ENCODE measurements around the gene TMEM165. TPM values are rescaled to one million over a fixed set of nuclear protein-coding genes. Genes with fewer than 3 reads are reported as not detected.

Gene TMEM165
- total and polyA plus RNA-seq, 2 donors from 2014 or later: 43.2 to 114 TPM

GRCh38 chr4:55398966-55399365, 3.2 kb downstream of the TMEM165 start:
- Histone ChIP-seq H3K4me3 (ENCODE audit: low read length in 3 of 3) (peak overlapping the region in 1 of 3 donors; percentile 28), H3K4me1 (ENCODE audit: control insufficient read depth in 2 of 3, insufficient read depth in 2 of 3, low read depth in 1 of 3, low read length in 3 of 3) (peaks cover 0 to 10% (median 10%) of the 10 kb centered on the region in 3 donors), H3K9me3 (ENCODE audit: control insufficient read depth in 2 of 3, insufficient read depth in 1 of 3, low read length in 3 of 3) (no peaks in the 10 kb centered on the region), H3K36me3 (ENCODE audit: control insufficient read depth in 2 of 3, insufficient read depth in 3 of 3, low read length in 3 of 3) (peaks cover 0 to 6% (median 0%) of the 10 kb centered on the region in 3 donors), H3K27me3 (ENCODE audit: control insufficient read depth, insufficient read depth, low read length) (no peaks in the 10 kb centered on the region), H3K27ac (ENCODE audit: low read depth in 2 of 2, low read length in 2 of 2) (no peak overlapping the region), H3K9ac (ENCODE audit: low read length in 3 of 3) (no peak overlapping the region)
- no peak for DNase-seq
- TF ChIP-seq, protein P1, sequence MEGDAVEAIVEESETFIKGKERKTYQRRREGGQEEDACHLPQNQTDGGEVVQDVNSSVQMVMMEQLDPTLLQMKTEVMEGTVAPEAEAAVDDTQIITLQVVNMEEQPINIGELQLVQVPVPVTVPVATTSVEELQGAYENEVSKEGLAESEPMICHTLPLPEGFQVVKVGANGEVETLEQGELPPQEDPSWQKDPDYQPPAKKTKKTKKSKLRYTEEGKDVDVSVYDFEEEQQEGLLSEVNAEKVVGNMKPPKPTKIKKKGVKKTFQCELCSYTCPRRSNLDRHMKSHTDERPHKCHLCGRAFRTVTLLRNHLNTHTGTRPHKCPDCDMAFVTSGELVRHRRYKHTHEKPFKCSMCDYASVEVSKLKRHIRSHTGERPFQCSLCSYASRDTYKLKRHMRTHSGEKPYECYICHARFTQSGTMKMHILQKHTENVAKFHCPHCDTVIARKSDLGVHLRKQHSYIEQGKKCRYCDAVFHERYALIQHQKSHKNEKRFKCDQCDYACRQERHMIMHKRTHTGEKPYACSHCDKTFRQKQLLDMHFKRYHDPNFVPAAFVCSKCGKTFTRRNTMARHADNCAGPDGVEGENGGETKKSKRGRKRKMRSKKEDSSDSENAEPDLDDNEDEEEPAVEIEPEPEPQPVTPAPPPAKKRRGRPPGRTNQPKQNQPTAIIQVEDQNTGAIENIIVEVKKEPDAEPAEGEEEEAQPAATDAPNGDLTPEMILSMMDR (IDR thresholded peaks at IDR 0.05; ENCODE audit: borderline replicate concordance, extremely low read depth, insufficient read depth): no peak
- intact Hi-C loops (cut with DNase I): no loop called here
- no peak for FAIRE-seq

DNA sequence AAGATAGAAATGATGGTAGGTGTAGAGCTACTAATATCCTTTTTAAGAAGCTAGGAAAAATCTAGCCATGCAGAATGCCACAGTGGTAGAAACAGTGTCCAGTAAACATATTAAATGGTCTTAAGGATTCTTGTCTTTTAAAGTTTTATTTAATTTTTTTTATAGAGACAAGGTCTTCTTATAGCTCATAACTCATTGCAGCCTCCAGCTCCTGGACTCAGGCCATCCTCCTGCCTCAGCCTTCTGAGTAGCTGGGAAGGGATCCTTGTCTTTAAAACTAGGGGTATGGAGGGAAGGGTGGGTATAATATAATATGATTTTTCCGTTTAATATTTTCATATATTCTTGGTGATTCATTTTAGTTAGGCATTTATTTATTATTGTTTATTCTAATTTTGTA, 3.8 kb downstream of the TMEM165 start:
- TF ChIP-seq, protein P1 (IDR thresholded peaks at IDR 0.05; ENCODE audit: borderline replicate concordance, extremely low read depth, insufficient read depth): no peak
- FAIRE-seq: no peak
- no peak for DNase-seq
- Histone ChIP-seq H3K36me3 (ENCODE audit: control insufficient read depth in 2 of 3, insufficient read depth in 3 of 3, low read length in 3 of 3) (peaks cover 0 to 6% (median 0%) of the 10 kb centered on the region in 3 donors), H3K27me3 (ENCODE audit: control insufficient read depth, insufficient read depth, low read length) (no peaks in the 10 kb centered on the region), H3K4me3 (ENCODE audit: low read length in 3 of 3) (no peak overlapping the region), H3K4me1 (ENCODE audit: control insufficient read depth in 2 of 3, insufficient read depth in 2 of 3, low read depth in 1 of 3, low read length in 3 of 3) (peaks cover 0 to 10% (median 10%) of the 10 kb centered on the region in 3 donors), H3K9me3 (ENCODE audit: control insufficient read depth in 2 of 3, insufficient read depth in 1 of 3, low read length in 3 of 3) (no peaks in the 10 kb centered on the region), H3K9ac (ENCODE audit: low read length in 3 of 3) (no peak overlapping the region), H3K27ac (ENCODE audit: low read depth in 2 of 2, low read length in 2 of 2) (no peak overlapping the region)
- intact Hi-C loops (cut with DNase I): no loop called here

DNA sequence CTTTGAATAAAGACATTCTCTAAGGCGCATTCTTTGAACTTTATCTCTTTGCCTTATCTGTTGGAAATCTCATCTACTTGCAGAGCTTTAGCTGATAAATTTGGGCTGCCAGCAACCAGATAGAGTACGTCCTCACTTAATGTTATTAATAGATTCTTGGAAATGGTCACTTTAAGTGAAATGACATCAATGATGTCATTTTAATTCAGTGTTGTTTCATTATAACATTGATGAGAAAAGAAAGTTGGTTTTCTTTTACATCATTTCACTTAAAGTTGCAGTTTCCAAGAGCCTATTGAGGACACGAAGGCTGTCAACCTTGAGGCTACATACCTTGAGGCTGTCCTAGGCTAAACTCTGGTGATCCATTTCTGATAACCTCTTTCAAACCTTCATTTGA, 9.3 kb downstream of the TMEM165 start:
- Histone ChIP-seq H3K4me1 (ENCODE audit: control insufficient read depth in 2 of 3, insufficient read depth in 2 of 3, low read depth in 1 of 3, low read length in 3 of 3) (peaks cover 0 to 4% (median 2%) of the 10 kb centered on the region in 3 donors), H3K4me3 (ENCODE audit: low read length in 3 of 3) (no peak overlapping the region), H3K27me3 (ENCODE audit: control insufficient read depth, insufficient read depth, low read length) (no peaks in the 10 kb centered on the region), H3K27ac (ENCODE audit: low read depth in 2 of 2, low read length in 2 of 2) (no peak overlapping the region), H3K36me3 (ENCODE audit: control insufficient read depth in 2 of 3, insufficient read depth in 3 of 3, low read length in 3 of 3) (peaks cover 0 to 6% (median 0%) of the 10 kb centered on the region in 3 donors), H3K9me3 (ENCODE audit: control insufficient read depth in 2 of 3, insufficient read depth in 1 of 3, low read length in 3 of 3) (no peaks in the 10 kb centered on the region), H3K9ac (ENCODE audit: low read length in 3 of 3) (no peak overlapping the region)
- FAIRE-seq (no peak), DNase-seq (no peak)
- intact Hi-C loops (cut with DNase I): no loop called here
- TF ChIP-seq, protein P1 (IDR thresholded peaks at IDR 0.05; ENCODE audit: borderline replicate concordance, extremely low read depth, insufficient read depth): no peak

- DNase-seq: no peak
- intact Hi-C loops (cut with DNase I): no loop called here
- no peak for FAIRE-seq
- H3K9me3 ChIP-seq (ENCODE audit: control insufficient read depth in 2 of 3, insufficient read depth in 1 of 3, low read length in 3 of 3): no peaks in the 10 kb centered on the region
- H3K4me1 ChIP-seq (ENCODE audit: control insufficient read depth in 2 of 3, insufficient read depth in 2 of 3, low read depth in 1 of 3, low read length in 3 of 3): no peaks in the 10 kb centered on the region
- peaks cover 0 to 4% (median 0%) of the 10 kb centered on the region in 3 donors for H3K36me3 ChIP-seq (ENCODE audit: control insufficient read depth in 2 of 3, insufficient read depth in 3 of 3, low read length in 3 of 3)
- H3K4me3 ChIP-seq (ENCODE audit: low read length in 3 of 3): no peak overlapping the region
- no peaks in the 10 kb centered on the region for H3K27me3 ChIP-seq (ENCODE audit: control insufficient read depth, insufficient read depth, low read length)
- TF ChIP-seq, protein P1 (IDR thresholded peaks at IDR 0.05; ENCODE audit: borderline replicate concordance, extremely low read depth, insufficient read depth): no peak
- no peak overlapping the region for H3K9ac ChIP-seq (ENCODE audit: low read length in 3 of 3)
- no peak overlapping the region for H3K27ac ChIP-seq (ENCODE audit: low read depth in 2 of 2, low read length in 2 of 2)
These were observed 10.8 kb downstream of the TMEM165 start for GRCh38 chr4:55406545-55406944.
